Measurements from ENCODE around the gene DDA1. TPM values are rescaled to one million over a fixed set of nuclear protein-coding genes. Genes with fewer than 3 reads are reported as not detected.
A peak's percentile ranks its signal among the peaks of the same experiment; 100 is the strongest.

Gene DDA1
- total and polyA plus RNA-seq, 9 of the 15 experiments (the other 6 are each of a cell fraction or from before 2014, with no cell fraction given): 1.4 to 83.8 (median 33.8) TPM

GRCh38 chr19:17266975-17267788 is 42.2 kb upstream of the DDA1 start, which contains the start of gene BABAM1 (continued):
- TF ChIP-seq, protein P1, sequence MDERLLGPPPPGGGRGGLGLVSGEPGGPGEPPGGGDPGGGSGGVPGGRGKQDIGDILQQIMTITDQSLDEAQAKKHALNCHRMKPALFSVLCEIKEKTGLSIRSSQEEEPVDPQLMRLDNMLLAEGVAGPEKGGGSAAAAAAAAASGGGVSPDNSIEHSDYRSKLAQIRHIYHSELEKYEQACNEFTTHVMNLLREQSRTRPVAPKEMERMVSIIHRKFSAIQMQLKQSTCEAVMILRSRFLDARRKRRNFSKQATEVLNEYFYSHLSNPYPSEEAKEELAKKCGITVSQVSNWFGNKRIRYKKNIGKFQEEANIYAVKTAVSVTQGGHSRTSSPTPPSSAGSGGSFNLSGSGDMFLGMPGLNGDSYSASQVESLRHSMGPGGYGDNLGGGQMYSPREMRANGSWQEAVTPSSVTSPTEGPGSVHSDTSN (CRISPR knock-in tag; IDR thresholded peaks at IDR 0.05; ENCODE audit: low read depth): no peak
- TF ChIP-seq, protein P1 (tag; conservative IDR thresholded peaks at IDR 0.05; ENCODE audit: low read depth): no peak
- TF ChIP-seq TBL1XR1 (IDR thresholded peaks at IDR 0.05; ENCODE audit: low read length in 2 of 2) (0 out of 4 replicates have a peak, but pooled peaks of 1 of the 2 experiments have one; percentile 51), PREB (CRISPR knock-in tag; IDR thresholded peaks at IDR 0.05) (no peak), NCOA6 (IDR thresholded peaks at IDR 0.05) (no peak), POU5F1 (IDR thresholded peaks at IDR 0.05; ENCODE audit: borderline replicate concordance, low read depth, low read length, partially characterized antibody) (peak; percentile 55), RBM25 (IDR thresholded peaks at IDR 0.05; ENCODE audit: low read depth, low read length, severe bottlenecking) (peak; percentile 99), CBX3 (IDR thresholded peaks at IDR 0.05; ENCODE audit: borderline replicate concordance in 1 of 2, low read length in 2 of 2) (no peak), BRD4 (IDR thresholded peaks at IDR 0.05) (peak; percentile 45; the same call in 1 of the 2 replicates), REST (IDR thresholded peaks at IDR 0.05; ENCODE audit: borderline replicate concordance) (peak; percentile 98), REST (CRISPR knock-in tag; IDR thresholded peaks at IDR 0.05; ENCODE audit: low read depth) (no peak), ELF4 (CRISPR knock-in tag; IDR thresholded peaks at IDR 0.05) (peak; percentile 77; the same call in 1 of the 2 replicates), GABPB1 (CRISPR knock-in tag; IDR thresholded peaks at IDR 0.05) (peak; percentile 99), KDM4B (IDR thresholded peaks at IDR 0.05; ENCODE audit: borderline replicate concordance in 2 of 2, low read depth in 1 of 2) (peak in 1 of 2 experiments; percentile 69; a peak in 1 of 4 replicates), ATF7 (IDR thresholded peaks at IDR 0.05) (peak; percentile 68; the same call in 1 of the 2 replicates)

Data from K562 (cell line).